Choroid plexus epithelial cell (primary cell): ENCODE results near the gene SEC14L5.

ENCODE experiments used
- DNase-seq: peaks from one replicate; pipeline ENCODE4 v3.0.0-alpha.2; 2010; ENCODE audit warnings: low read depth
- H3K4me3 ChIP-seq: 2 replicates; pipeline ENCODE4 v1.5.1; 2011; ENCODE audit warnings: low read depth, mild to moderate bottlenecking, control low read depth, low read length, moderate library complexity
- CTCF ChIP-seq: conservative IDR thresholded peaks from 2 replicates; pipeline ENCODE4 v1.5.1; 2011; ENCODE audit warnings: low read depth, mild to moderate bottlenecking, control low read depth, inconsistent platforms, low read length, moderate library complexity

Gene SEC14L5

DNA sequence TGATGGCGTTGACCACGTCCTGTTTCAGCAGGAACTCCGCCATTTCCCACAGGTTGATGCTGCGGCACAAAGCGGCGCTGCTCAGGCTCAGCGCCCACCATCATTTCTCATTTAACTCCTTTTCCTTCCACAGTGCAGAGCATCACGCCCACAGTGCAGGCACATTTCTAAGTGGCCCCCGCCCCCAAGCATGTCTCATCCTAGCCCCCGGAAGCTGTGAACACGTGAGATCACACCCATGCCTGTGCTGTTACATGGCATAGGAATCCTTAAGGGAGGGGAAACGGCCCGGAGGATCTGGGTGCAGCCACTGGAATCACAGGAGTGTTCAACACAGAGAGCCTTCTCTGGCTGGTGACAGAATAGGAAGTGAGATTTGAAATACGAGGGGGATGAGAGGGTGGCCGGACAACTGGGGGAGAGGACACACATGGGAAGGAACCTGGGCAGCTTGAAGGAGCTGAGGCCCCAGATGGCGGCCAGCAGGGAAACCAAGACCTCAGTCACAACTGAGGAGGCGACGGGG, 70.9 kb downstream of the SEC14L5 start:
- no peak for DNase-seq
- no peak for TF ChIP-seq CTCF
- H3K4me3 ChIP-seq = no peak overlapping the region

GRCh38 chr16:5030251-5030870, 72.2 kb downstream of the SEC14L5 start:
- no peak for TF ChIP-seq CTCF
- DNase-seq = no peak
- H3K4me3 ChIP-seq = no peak overlapping the region

DNA sequence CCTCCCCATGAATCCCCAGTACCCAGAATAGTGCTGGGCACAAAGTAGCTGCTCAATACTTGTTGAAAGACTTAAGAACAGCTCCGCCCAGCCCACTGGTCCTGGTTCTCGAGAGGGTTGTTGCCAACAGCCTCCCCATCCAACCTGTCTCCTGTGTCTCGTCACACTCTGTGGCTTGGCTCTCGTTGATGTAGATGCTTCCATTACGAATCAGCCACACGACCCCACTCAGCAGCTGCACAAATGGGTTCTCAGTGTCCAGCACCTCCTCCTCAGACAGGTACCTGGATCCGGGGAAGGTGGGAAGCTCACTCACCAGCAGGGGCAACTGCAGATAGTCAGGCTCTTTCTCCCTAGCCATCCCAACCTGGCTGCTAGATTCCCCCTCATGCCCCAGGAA, 73.5 kb downstream of the SEC14L5 start:
- DNase-seq = no peak
- no peak overlapping the region for H3K4me3 ChIP-seq
- TF ChIP-seq CTCF = no peak

GRCh38 chr16:5032748-5033167, 74.6 kb downstream of the SEC14L5 start:
- peak overlapping the region; percentile 89 for H3K4me3 ChIP-seq
- DNase-seq = peak; percentile 8
- no peak for TF ChIP-seq CTCF

GRCh38 chr16:5033256-5034166, 75.4 kb downstream of the SEC14L5 start, which contains the start of gene NAGPA:
Gene NAGPA, minus strand, starts transcription at chr16:5033935. Its CDS starts 21 bp downstream, at chr16:5033914.
- no peak for TF ChIP-seq CTCF
- peak within 1 kb of the TSS; percentile 89 for H3K4me3 ChIP-seq
- DNase-seq = peak; percentile 89

DNA sequence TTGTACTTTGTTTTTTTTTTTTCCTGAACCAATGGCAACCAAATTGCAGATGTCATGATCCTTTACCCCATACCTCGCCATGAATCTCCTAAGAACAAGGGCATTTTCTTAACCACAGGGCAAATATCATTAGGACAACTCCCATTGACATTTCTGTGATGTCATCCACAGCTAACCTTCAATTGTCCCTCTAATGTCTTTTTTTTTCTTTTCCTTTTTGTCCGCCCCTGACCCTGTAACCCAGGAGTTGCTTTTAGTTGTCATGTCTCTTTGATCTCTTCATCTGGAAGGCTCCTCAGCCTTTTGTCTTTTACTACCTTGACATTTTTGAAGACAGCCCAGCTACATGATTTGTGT, 76.0 kb downstream of the SEC14L5 start:
- no peak for TF ChIP-seq CTCF
- peak overlapping the region; percentile 89 for H3K4me3 ChIP-seq

More for the DNA sequence above, 76.0 kb downstream of the SEC14L5 start:
- DNase-seq = no peak
